COR-L47 (cell line): ENCODE results near the gene SLC16A11.
A peak's percentile ranks its signal among the peaks of the same experiment; 100 is the strongest.
"Not testable (repeated sequence)": the region's sequence is repeated elsewhere in the genome, so short reads cannot be mapped to it uniquely, and the experiment has no call there.

Source experiments
- DNase-seq: peaks from one replicate; lab custom pipeline; 2025; lab: John Stamatoyannopoulos, UW

The SLC16A11 gene

DNA sequence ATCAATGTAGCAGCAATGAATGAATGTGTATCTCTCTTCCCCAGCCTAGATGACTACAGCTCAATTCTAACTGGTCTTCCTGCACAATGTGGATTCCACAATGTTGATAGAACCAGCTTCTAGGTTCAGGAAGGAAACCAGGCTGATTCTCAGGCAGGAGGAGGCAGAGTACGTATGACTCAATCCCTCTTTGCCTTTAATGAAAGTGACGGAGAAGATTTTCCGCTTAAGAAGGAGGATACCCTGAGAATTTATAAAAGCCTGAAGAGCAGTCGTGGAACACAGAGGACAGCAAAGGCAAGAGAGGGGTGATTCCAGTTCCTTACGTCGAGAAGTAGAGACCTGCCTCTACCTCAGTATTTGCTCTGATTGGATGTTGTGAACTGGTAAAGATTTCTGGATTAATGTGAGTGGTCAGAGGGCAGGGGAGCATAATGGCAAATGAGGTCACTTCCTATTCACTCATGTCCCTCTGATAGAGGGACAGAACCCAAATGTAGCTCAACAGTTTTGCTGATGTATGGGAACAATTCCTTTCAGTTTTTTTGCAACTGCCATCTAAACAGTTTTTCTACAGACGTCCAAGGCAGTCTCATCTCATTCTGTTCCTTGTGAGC, 15.0 kb upstream of the SLC16A11 start:
- DNase-seq, result no peak

- no peak for DNase-seq
These were observed 12.5 kb upstream of the SLC16A11 start for GRCh38 chr17:7056386-7056785.

GRCh38 chr17:7050583-7050982, 6.7 kb upstream of the SLC16A11 start:
- DNase-seq, result not testable (repeated sequence)

DNA sequence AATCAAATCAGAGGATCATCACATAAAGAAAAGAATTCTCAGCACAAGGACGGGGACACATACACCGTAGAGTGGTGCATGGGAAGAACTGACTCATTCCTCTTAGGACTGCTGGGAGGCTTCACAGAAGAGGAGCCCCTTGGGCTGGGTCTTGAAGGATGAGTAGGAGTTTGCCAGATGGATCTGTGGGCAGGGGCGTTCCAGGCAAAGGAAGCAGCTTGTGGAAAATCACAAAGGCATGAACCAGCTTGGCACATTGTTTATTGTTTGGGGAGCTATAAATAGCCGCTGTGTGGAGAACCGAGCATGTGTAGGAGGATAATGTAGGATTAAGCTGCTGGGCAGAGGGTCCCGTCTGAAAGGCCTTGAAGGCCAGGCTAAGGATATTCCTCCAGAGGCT, 5.1 kb upstream of the SLC16A11 start:
- no peak for DNase-seq

DNA sequence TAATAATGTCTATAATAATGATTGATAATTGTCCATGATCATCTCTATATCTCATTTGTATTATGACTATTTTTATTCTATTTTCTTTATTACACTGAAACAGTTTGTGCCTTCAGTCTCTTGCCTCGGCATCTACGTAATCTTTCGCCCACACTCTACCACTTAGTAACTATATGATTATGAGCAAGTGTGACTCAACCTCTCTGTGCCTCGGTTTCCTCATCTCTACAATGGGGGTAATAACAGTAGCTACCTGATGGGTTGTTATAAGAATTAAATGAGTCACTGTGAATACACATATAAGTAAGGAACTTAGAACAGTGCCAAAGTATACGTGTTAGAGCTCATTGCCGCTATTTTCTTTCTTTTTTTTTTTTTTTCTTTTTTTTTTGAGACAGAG, 3.7 kb upstream of the SLC16A11 start:
- DNase-seq, result no peak

- not testable (repeated sequence) for DNase-seq
These were observed 3.0 kb upstream of the SLC16A11 start for GRCh38 chr17:7046725-7047397.

DNA sequence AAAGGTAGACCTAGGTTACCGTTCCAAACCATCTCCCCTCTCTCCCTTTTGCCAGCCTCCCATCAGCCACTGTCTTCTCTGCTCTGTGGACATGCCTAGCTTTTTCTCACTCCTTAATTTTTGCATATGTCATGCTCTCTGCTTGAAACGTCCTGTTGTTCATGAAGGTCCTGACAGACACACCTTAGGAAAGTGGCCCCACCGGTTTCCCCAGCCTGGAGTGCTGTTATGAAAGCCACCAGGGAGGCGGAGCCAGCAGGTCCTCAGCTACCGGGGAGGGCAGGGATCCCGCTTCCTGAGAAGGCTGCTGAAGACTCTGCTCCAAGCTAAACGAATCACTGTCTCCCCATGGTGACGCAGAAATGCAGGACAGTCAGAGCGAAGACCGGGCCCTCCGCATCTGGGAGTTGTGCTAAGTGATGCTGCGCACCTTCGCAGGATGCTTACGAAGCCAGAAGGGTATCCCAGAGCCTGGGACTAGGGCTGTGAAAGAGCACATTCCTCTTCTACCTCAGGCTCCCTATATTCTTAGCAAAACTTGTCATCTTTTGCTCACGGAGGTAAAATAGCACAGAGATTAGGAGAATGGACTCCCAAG, 2.3 kb upstream of the SLC16A11 start:
- DNase-seq, result peak; percentile 21

DNA sequence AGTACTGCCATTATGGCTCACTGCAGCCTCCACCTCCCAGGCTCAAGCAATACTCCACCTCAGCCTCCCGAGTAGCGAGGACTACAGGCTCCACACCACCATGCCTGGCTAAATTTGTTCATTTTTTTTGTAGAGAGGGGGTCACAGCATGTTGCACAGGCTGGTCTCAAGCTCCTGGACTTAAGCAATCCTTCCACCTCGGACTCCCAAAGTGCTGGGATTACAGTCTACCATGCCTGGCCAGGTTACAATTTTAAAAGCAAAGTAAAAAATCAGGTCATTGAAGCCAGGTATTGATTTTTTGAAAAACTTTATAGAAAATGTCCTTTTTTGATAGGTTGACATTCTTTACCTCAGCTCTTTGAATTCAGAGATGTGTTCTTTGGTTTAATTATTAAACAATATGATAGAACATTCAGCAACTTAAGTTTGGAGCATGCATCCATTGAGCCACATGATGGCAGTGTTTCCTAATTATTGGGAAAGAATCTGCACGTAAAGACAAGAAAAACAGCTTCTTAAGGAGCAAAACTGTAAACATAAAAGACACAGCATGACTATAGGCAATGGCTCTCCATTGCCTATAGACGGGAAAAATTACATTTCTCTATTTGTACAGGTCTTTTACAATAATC, 1.7 kb upstream of the SLC16A11 start:
- no peak for DNase-seq

DNA sequence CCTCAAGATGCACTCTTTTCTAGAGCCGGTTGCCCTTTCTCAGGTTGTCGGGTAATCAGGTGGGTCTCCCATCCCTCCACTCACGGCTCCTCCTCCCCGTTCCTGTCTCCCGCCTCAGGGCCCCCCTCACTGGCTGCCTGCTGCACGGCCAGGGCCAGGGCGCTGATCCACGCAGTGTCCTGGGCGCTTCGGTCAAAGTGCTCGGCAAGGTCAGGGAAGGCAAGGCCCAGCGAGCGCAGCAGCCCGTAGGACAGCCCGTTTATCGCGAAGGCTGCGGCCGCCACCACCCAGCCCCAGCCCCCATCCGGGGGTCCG, 753 bp downstream of the SLC16A11 start:
- DNase-seq, result no peak

GRCh38 chr17:7042501-7043181, 1.3 kb downstream of the SLC16A11 start:
- DNase-seq, result no peak

- no peak for DNase-seq
These were observed 2.0 kb downstream of the SLC16A11 start for GRCh38 chr17:7041607-7042500.

DNA sequence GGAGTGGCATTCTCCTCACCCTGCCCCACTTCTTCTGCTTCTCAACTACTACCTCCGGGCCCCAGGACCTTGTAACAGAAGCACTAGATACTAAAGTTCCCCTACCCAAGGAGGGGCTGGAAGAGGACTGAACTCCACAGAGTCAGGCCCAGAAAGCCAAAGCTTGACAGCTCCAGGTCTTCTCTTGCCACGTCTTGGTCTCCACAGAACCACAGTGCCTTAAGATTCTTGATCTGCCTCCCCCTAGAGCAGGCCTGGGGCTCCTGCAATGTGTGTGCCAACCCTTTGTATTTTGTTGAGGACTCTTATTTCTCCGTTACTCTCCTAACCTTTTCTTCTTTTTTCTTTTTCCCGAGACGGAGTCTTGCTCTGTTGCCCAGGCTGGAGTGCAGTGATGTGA, 4.1 kb downstream of the SLC16A11 start:
- no peak for DNase-seq

DNA sequence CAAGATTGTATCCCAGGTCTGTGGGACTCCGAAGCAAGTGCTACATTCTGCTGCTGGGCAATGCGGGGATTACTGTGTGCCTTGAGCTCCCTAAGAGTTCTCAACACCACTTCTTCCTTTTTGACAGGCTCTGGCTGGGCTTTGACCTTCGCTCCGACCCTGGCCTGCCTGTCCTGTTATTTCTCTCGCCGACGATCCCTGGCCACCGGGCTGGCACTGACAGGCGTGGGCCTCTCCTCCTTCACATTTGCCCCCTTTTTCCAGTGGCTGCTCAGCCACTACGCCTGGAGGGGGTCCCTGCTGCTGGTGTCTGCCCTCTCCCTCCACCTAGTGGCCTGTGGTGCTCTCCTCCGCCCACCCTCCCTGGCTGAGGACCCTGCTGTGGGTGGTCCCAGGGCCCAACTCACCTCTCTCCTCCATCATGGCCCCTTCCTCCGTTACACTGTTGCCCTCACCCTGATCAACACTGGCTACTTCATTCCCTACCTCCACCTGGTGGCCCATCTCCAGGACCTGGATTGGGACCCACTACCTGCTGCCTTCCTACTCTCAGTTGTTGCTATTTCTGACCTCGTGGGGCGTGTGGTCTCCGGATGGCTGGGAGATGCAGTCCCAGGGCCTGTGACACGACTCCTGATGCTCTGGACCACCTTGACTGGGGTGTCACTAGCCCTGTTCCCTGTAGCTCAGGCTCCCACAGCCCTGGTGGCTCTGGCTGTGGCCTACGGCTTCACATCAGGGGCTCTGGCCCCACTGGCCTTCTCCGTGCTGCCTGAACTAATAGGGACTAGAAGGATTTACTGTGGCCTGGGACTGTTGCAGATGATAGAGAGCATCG, 5.6 kb downstream of the SLC16A11 start:
- DNase-seq, result no peak

DNA sequence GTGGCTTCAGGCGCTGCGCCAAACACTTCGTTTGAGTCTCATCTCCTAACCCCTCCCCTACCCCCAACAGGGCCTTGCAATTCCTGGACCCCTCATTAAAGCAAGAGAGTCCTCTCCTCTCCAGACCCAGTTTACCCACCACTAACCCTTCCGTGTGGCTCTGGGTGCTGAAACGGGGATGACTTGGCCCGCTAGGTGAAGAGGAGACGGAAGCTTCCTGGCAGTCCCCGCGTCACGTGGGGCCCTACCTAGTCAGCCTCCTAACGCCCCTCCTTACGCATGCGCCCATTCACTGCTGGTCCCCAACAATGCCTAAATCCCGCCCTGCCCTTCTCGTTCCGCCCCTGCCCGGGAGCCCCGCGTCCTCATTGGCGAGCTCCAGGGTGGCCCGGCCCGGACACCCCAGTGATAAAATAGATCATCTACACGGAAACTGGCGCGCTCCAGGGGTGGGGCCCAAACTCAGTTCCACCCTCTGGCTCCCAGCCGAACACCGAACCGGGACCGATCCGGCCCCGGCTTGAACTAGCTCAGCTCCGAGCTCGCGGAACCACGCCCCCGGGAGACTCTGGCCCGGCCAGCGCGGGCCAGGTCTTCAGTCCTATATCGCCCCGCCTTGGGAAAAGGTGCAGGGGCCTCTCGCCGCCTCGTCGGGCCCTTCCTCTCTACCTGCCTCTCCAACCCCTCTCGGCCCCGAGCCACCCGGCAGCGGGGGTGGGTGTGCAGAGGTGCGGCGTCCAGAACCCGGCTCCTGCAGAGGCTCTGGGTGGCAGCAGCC, 8.1 kb downstream of the SLC16A11 start, which contains the start of gene SLC16A13:
Gene SLC16A13, plus strand, starts transcription at position 425 of the 778 bp plus-strand sequence. CDS start 368 bp downstream, outside the sequence.
- DNase-seq, result peak; percentile 82

GRCh38 chr17:7034955-7035590, 8.8 kb downstream of the SLC16A11 start:
- no peak for DNase-seq

DNA sequence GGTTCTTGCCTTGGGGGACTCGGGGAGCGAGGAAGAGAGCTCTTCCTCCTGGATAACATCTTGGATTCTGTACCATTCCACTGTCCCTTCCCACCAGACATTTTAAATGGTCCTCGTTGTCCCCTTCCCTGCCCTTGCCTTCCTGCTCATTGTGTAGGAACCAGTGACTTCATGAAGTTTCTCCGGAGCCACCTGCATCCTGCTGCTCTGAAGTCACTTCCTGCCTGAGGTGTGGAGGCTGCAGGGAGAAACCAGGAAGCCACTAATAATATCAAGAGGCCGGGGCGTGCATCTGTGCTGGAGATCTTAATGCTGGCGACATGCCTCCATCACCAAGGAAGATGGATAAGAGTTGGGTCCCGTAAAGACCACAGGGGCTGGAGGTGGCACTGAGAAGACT, 14.2 kb downstream of the SLC16A11 start:
- DNase-seq, result no peak

DNA sequence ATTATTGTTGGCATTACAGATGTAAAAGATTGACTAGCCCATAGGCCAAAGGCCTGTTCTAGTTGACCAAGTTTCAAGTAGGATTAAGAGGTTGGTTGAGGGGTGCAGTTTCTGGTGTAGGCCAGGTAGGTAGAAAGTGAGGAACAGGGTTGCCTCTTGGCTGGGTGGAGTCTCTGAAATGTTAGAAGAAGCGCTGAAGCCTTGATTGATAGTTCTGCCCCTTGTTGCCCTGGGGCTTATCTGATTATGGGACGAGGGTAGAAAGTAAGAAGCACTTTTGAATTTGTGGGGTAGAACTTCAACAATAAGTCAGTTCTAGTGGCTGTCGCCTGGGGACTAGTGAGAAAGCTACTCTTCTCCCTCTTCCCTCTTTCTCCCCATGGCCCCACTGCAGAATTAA, 14.8 kb downstream of the SLC16A11 start:
- no peak for DNase-seq

GRCh38 chr17:7027335-7027734, 16.6 kb downstream of the SLC16A11 start:
- DNase-seq, result no peak

- DNase-seq, result no peak
These were observed 17.3 kb downstream of the SLC16A11 start for GRCh38 chr17:7026471-7027115.
